ENCODE results near the gene FUT8.

The FUT8 gene

GRCh38 chr14:65533736-65534404 lies 121.3 kb downstream of the FUT8 start:
- Histone ChIP-seq H3K27ac (ENCODE audit: poor library complexity, severe bottlenecking) (no peak overlapping the region), H3K4me3 (ENCODE audit: severe bottlenecking) (no peak overlapping the region), H3K36me3 (ENCODE audit: low read depth) (no peaks in the 10 kb centered on the region), H3K9me3 (ENCODE audit: severe bottlenecking) (no peaks in the 10 kb centered on the region), H3K27me3 (ENCODE audit: insufficient read depth, poor library complexity, severe bottlenecking) (no peaks in the 10 kb centered on the region), H3K4me1 (ENCODE audit: insufficient read depth, poor library complexity, severe bottlenecking) (no peaks in the 10 kb centered on the region)
- DNase-seq (ENCODE audit: low spot score) (no peak), ATAC-seq (ENCODE audit: low read depth) (no peak)
- TF ChIP-seq CTCF (IDR thresholded peaks at IDR 0.05; ENCODE audit: poor library complexity, severe bottlenecking) = no peak

- H3K4me3 ChIP-seq (ENCODE audit: severe bottlenecking) = no peak overlapping the region
- DNase-seq (ENCODE audit: low spot score) = no peak
- H3K36me3 ChIP-seq (ENCODE audit: low read depth) = no peaks in the 10 kb centered on the region
- no peaks in the 10 kb centered on the region for H3K9me3 ChIP-seq (ENCODE audit: severe bottlenecking)
- no peaks in the 10 kb centered on the region for H3K4me1 ChIP-seq (ENCODE audit: insufficient read depth, poor library complexity, severe bottlenecking)
- ATAC-seq (ENCODE audit: low read depth) = no peak
- H3K27ac ChIP-seq (ENCODE audit: poor library complexity, severe bottlenecking) = no peak overlapping the region
- no peak for TF ChIP-seq CTCF (IDR thresholded peaks at IDR 0.05; ENCODE audit: poor library complexity, severe bottlenecking)
- H3K27me3 ChIP-seq (ENCODE audit: insufficient read depth, poor library complexity, severe bottlenecking) = no peaks in the 10 kb centered on the region
These were observed 124.4 kb downstream of the FUT8 start for GRCh38 chr14:65536781-65537423.

GRCh38 chr14:65548878-65549277 lies 136.3 kb downstream of the FUT8 start:
- no peak for ATAC-seq (ENCODE audit: low read depth)
- DNase-seq (ENCODE audit: low spot score) = no peak

GRCh38 chr14:65549429-65549828 lies 136.9 kb downstream of the FUT8 start:
- no peak for ATAC-seq (ENCODE audit: low read depth)
- no peaks in the 10 kb centered on the region for H3K4me1 ChIP-seq (ENCODE audit: insufficient read depth, poor library complexity, severe bottlenecking)
- TF ChIP-seq CTCF (IDR thresholded peaks at IDR 0.05; ENCODE audit: poor library complexity, severe bottlenecking) = no peak
- no peaks in the 10 kb centered on the region for H3K36me3 ChIP-seq (ENCODE audit: low read depth)
- H3K27me3 ChIP-seq (ENCODE audit: insufficient read depth, poor library complexity, severe bottlenecking) = peaks cover 13% of the 10 kb centered on the region
- no peaks in the 10 kb centered on the region for H3K9me3 ChIP-seq (ENCODE audit: severe bottlenecking)
- DNase-seq (ENCODE audit: low spot score) = no peak
- H3K27ac ChIP-seq (ENCODE audit: poor library complexity, severe bottlenecking) = no peak overlapping the region
- H3K4me3 ChIP-seq (ENCODE audit: severe bottlenecking) = no peak overlapping the region

More at GRCh38 chr14:65548878-65549277, 136.3 kb downstream of the FUT8 start:
- Histone ChIP-seq H3K36me3 (ENCODE audit: low read depth) (no peaks in the 10 kb centered on the region), H3K27ac (ENCODE audit: poor library complexity, severe bottlenecking) (no peak overlapping the region), H3K9me3 (ENCODE audit: severe bottlenecking) (no peaks in the 10 kb centered on the region), H3K4me3 (ENCODE audit: severe bottlenecking) (no peak overlapping the region), H3K27me3 (ENCODE audit: insufficient read depth, poor library complexity, severe bottlenecking) (peaks cover 13% of the 10 kb centered on the region), H3K4me1 (ENCODE audit: insufficient read depth, poor library complexity, severe bottlenecking) (no peaks in the 10 kb centered on the region)
- TF ChIP-seq CTCF (IDR thresholded peaks at IDR 0.05; ENCODE audit: poor library complexity, severe bottlenecking) = no peak

Measured in RWPE2 (cell line).